Skeletal muscle tissue (tissue), 4 donors: ENCODE measurements around the gene C3AR1. TPM values are rescaled to one million over a fixed set of nuclear protein-coding genes. Genes with fewer than 3 reads are reported as not detected.

Source experiments
- H3K27ac ChIP-seq: one replicate; pipeline ENCODE4 v1.7.0; 2013; ENCODE audit warnings: mild to moderate bottlenecking, low read depth, low read length, inconsistent platforms
- H3K27me3 ChIP-seq, 3 donors: one replicate each; pipeline ENCODE4 v1.7.0; 2013; ENCODE audit warnings: low read length in 3 of 3; ENCODE audit not compliant: control insufficient read depth in 3 of 3, insufficient read depth in 3 of 3
- H3K36me3 ChIP-seq, 3 donors: one replicate each; pipeline ENCODE4 v1.7.0; 2013; ENCODE audit warnings: low read length in 3 of 3; ENCODE audit not compliant: control insufficient read depth in 3 of 3, insufficient read depth in 3 of 3
- H3K4me1 ChIP-seq, 3 donors: one replicate each; pipeline ENCODE4 v1.7.0; 2013; ENCODE audit warnings: low read length in 3 of 3, mild to moderate bottlenecking in 3 of 3; ENCODE audit not compliant: control insufficient read depth in 3 of 3, insufficient read depth in 3 of 3
- H3K4me3 ChIP-seq, 3 donors: one replicate each; pipeline ENCODE4 v1.7.0; 2013; ENCODE audit warnings: low read length in 3 of 3
- H3K9ac ChIP-seq, 3 donors: one replicate each; pipeline ENCODE4 v1.7.0; 2013; ENCODE audit warnings: low read length in 3 of 3, mild to moderate bottlenecking in 3 of 3, moderate library complexity in 2 of 3, low read depth in 1 of 3
- H3K9me3 ChIP-seq, 3 donors: one replicate each; pipeline ENCODE4 v1.7.0; 2013; ENCODE audit warnings: low read length in 3 of 3; ENCODE audit not compliant: control insufficient read depth in 3 of 3
- total RNA-seq: library from RNA; depleted of rRNA; stranded (reverse); fragments of >200 nt; gene quantifications from one replicate; pipeline ENCODE4 v1.2.3, GENCODE V29; 2014
- donor health status: Osteomylitis.

The C3AR1 gene
- total RNA-seq, 1 donor from 2014 or later = 7.8 TPM

GRCh38 chr12:8069582-8069981 lies 3.4 kb upstream of the C3AR1 start:
- H3K9ac ChIP-seq = no peak overlapping the region
- H3K4me3 ChIP-seq = no peak overlapping the region
- peak overlapping the region; percentile 65 for H3K27ac ChIP-seq
- H3K36me3 ChIP-seq = no peaks in the 10 kb centered on the region
- no peaks in the 10 kb centered on the region for H3K9me3 ChIP-seq
- H3K4me1 ChIP-seq = no peaks in the 10 kb centered on the region
- H3K27me3 ChIP-seq = no peaks in the 10 kb centered on the region

DNA sequence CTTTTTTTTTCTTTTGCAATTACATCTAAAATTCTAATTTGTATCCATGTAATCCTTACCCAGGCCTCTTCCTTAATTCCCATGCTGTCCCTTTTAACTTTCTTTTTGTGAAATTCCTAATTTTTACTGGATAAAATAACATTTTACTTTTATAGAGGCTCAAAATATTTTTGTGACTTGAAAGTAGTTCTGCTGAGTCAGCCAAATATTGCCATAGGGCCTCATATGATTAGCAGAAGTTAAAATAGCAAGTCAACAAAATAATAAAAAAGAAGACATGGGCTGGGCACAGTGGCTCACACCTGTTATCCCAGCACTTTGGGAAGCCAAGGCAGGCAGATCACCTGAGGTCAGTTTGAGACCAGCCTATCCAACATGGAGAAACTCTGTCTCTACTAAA lies 2.0 kb downstream of the C3AR1 start:
- H3K27ac ChIP-seq = peak overlapping the region; percentile 36
- no peaks in the 10 kb centered on the region for H3K27me3 ChIP-seq
- H3K4me1 ChIP-seq = no peaks in the 10 kb centered on the region
- H3K9me3 ChIP-seq = no peaks in the 10 kb centered on the region
- no peaks in the 10 kb centered on the region for H3K36me3 ChIP-seq
- no peak overlapping the region for H3K9ac ChIP-seq
- H3K4me3 ChIP-seq = no peak overlapping the region

GRCh38 chr12:8058506-8058905 lies 7.7 kb downstream of the C3AR1 start:
- Histone ChIP-seq H3K4me3 (no peak overlapping the region), H3K27me3 (no peaks in the 10 kb centered on the region), H3K4me1 (no peaks in the 10 kb centered on the region), H3K36me3 (peaks cover 7 to 18% (median 18%) of the 10 kb centered on the region in 3 donors), H3K9me3 (no peaks in the 10 kb centered on the region), H3K27ac (no peak overlapping the region), H3K9ac (no peak overlapping the region)

GRCh38 chr12:8057839-8058238 lies 8.3 kb downstream of the C3AR1 start:
- H3K36me3 ChIP-seq = peaks cover 13 to 24% (median 24%) of the 10 kb centered on the region in 3 donors
- H3K27me3 ChIP-seq = no peaks in the 10 kb centered on the region
- H3K9ac ChIP-seq = no peak overlapping the region
- no peak overlapping the region for H3K27ac ChIP-seq
- H3K9me3 ChIP-seq = no peaks in the 10 kb centered on the region
- no peak overlapping the region for H3K4me3 ChIP-seq
- H3K4me1 ChIP-seq = no peaks in the 10 kb centered on the region

DNA sequence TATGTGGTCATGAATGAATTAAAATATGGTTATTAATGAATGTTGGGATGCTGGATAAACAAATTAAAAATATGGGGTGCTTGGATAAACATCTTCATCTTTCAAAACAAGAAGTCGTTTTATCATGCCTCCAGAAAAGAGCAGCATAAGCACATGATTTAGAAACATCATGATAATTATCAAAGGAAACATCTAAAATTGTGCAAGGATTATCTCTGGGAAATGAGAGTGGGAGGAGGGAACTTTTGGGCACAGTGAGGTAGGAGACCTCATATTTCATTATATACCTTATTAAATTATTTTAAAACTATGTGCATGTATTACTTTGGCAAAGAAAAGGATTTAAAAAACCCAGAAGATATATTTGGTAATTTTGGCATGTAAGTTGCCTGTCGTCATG lies 8.9 kb downstream of the C3AR1 start:
- no peak overlapping the region for H3K4me3 ChIP-seq
- peaks cover 0 to 3% (median 0%) of the 10 kb centered on the region in 3 donors for H3K4me1 ChIP-seq
- no peak overlapping the region for H3K27ac ChIP-seq
- peaks cover 17 to 29% (median 29%) of the 10 kb centered on the region in 3 donors for H3K36me3 ChIP-seq
- H3K9me3 ChIP-seq = no peaks in the 10 kb centered on the region
- no peak overlapping the region for H3K9ac ChIP-seq
- H3K27me3 ChIP-seq = no peaks in the 10 kb centered on the region

DNA sequence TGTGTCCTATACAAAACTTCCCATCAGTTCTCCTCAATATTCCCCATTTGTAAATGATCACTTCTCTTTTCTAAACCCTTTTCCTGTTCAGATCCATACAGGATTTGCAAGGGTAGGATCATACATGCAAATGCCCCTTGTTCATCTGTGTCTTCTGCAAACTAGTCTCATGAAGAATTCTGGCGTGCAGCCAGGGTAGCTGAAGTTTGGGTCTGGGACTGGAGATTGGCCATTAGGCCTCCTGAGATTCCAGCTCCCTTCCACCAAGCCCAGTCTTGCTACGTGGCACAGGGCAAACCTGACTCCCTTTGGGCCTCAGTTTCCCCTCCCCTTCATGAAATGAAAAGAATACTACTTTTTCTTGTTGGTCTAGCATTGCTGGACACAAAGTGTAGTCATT lies 11.3 kb downstream of the C3AR1 start:
- Histone ChIP-seq H3K27me3 (no peaks in the 10 kb centered on the region), H3K4me3 (no peak overlapping the region), H3K27ac (no peak overlapping the region), H3K4me1 (peaks cover 0 to 3% (median 0%) of the 10 kb centered on the region in 3 donors), H3K9ac (no peak overlapping the region), H3K9me3 (no peaks in the 10 kb centered on the region), H3K36me3 (peaks cover 31 to 46% (median 44%) of the 10 kb centered on the region in 3 donors)

DNA sequence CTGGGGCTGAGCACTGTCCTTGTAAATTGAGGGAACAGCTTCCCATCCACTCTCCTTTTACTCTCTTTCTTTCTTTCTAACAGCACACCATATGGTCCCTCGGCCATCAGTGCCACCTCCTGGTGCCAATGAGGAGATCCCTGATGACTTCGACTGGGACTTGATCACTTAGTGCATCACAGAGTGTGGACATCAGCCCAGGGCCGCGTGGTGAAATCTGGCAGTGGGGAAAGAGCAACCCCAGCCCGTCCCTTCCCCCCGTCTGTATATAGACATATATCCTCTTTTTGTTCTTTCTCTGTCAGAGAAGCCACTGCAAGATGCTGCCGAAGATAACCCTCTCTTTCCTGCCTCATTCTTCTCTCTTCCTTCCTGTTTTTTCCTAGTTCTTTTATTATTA lies 13.5 kb downstream of the C3AR1 start:
- H3K4me1 ChIP-seq = peaks cover 0 to 3% (median 0%) of the 10 kb centered on the region in 3 donors
- no peaks in the 10 kb centered on the region for H3K27me3 ChIP-seq
- H3K36me3 ChIP-seq = peaks cover 52 to 67% (median 65%) of the 10 kb centered on the region in 3 donors
- no peak overlapping the region for H3K27ac ChIP-seq
- no peak overlapping the region for H3K4me3 ChIP-seq
- no peak overlapping the region for H3K9ac ChIP-seq
- H3K9me3 ChIP-seq = no peaks in the 10 kb centered on the region

GRCh38 chr12:8050600-8051250 lies 15.4 kb downstream of the C3AR1 start:
- Histone ChIP-seq H3K27ac (no peak overlapping the region), H3K9me3 (no peaks in the 10 kb centered on the region), H3K27me3 (no peaks in the 10 kb centered on the region), H3K4me3 (no peak overlapping the region), H3K9ac (no peak overlapping the region), H3K4me1 (peaks cover 0 to 3% (median 0%) of the 10 kb centered on the region in 3 donors), H3K36me3 (peaks cover 55 to 82% (median 71%) of the 10 kb centered on the region in 3 donors)

- no peak overlapping the region for H3K4me3 ChIP-seq
- no peak overlapping the region for H3K27ac ChIP-seq
- H3K9ac ChIP-seq = no peak overlapping the region
- H3K27me3 ChIP-seq = no peaks in the 10 kb centered on the region
- no peaks in the 10 kb centered on the region for H3K9me3 ChIP-seq
- H3K4me1 ChIP-seq = peaks cover 0 to 3% (median 0%) of the 10 kb centered on the region in 3 donors
- peaks cover 61 to 83% (median 70%) of the 10 kb centered on the region in 3 donors for H3K36me3 ChIP-seq
These were observed 17.3 kb downstream of the C3AR1 start for GRCh38 chr12:8048906-8049305.

GRCh38 chr12:8047842-8048241 lies 18.3 kb downstream of the C3AR1 start:
- H3K27ac ChIP-seq = no peak overlapping the region
- H3K9ac ChIP-seq = no peak overlapping the region
- H3K27me3 ChIP-seq = no peaks in the 10 kb centered on the region
- no peak overlapping the region for H3K4me3 ChIP-seq
- H3K4me1 ChIP-seq = peaks cover 0 to 3% (median 0%) of the 10 kb centered on the region in 3 donors
- H3K9me3 ChIP-seq = no peaks in the 10 kb centered on the region
- peaks cover 62 to 82% (median 69%) of the 10 kb centered on the region in 3 donors for H3K36me3 ChIP-seq
